CD4-positive, alpha-beta T cell (primary cell): ENCODE results near the gene DYNC1LI1. TPM values are rescaled to one million over a fixed set of nuclear protein-coding genes. Genes with fewer than 3 reads are reported as not detected.
"Not testable (repeated sequence)": the region's sequence is repeated elsewhere in the genome, so short reads cannot be mapped to it uniquely, and the experiment has no call there.

Experiments used
- ATAC-seq: fragments of 200-7000 bp; cut with Tn5 transposase; one replicate; pipeline ENCODE4 v1.10.0; 2022; ENCODE audit warnings: mild to moderate bottlenecking; ENCODE audit not compliant: poor library complexity
- CTCF ChIA-PET: fragments of 350-600 bp; sonication (Branson Sonifier 250); formaldehyde crosslinking; loops from one replicate; lab custom pipeline; 2021; ENCODE audit warnings: antibody characterized with exemption, inconsistent platforms; lab: Charles Lee
- POLR2A ChIA-PET: fragments of 350-600 bp; sonication (Branson Sonifier 250); formaldehyde crosslinking; loops from one replicate; lab custom pipeline; 2021; ENCODE audit warnings: antibody characterized with exemption, inconsistent platforms; lab: Charles Lee
- DNase-seq, 14 experiments: peaks; one replicate each; pipeline ENCODE4 v3.0.0-alpha.2; 2013 to 2020; ENCODE audit warnings: mixed read lengths in 2 of 14
- H3K27ac ChIP-seq, 2 donors: one replicate each; pipeline versions ENCODE4 v1.5.1 to v1.7.0; 2013; ENCODE audit warnings: low read length in 2 of 2, low read depth in 1 of 2, mild to moderate bottlenecking in 1 of 2
- H3K27me3 ChIP-seq, 2 experiments: 1 replicate in 1 of 2; 2 replicates in 1 of 2; pipeline versions ENCODE4 v1.6.1 to v1.7.0; 2013; ENCODE audit warnings: low read length in 2 of 2, control low read depth in 1 of 2, mild to moderate bottlenecking in 1 of 2, moderate library complexity in 1 of 2; ENCODE audit not compliant: insufficient read depth in 2 of 2, control insufficient read depth in 1 of 2
- H3K36me3 ChIP-seq: one replicate; pipeline ENCODE4 v1.6.1; 2013; ENCODE audit warnings: low read length, control low read depth; ENCODE audit not compliant: insufficient read depth
- H3K4me1 ChIP-seq: one replicate; pipeline ENCODE4 v1.6.1; 2013; ENCODE audit warnings: low read length, control low read depth; ENCODE audit not compliant: insufficient read depth
- H3K4me3 ChIP-seq: one replicate; pipeline ENCODE4 v1.5.1; 2013; ENCODE audit warnings: mild to moderate bottlenecking, low read length, moderate library complexity
- H3K9me3 ChIP-seq, 2 experiments: 1 replicate in 1 of 2; 2 replicates in 1 of 2; pipeline versions ENCODE4 v1.6.1 to v1.7.0; 2013; ENCODE audit warnings: low read length in 2 of 2, mild to moderate bottlenecking in 2 of 2, control low read depth in 1 of 2, moderate library complexity in 1 of 2; ENCODE audit not compliant: control insufficient read depth in 1 of 2, insufficient read depth in 1 of 2
- H3K27ac Mint-ChIP-seq: one replicate; pipeline ENCODE4 v1.8.0; 2020; ENCODE audit warnings: mixed read lengths
- H3K27me3 Mint-ChIP-seq: one replicate; pipeline ENCODE4 v1.8.0; 2021; ENCODE audit warnings: mixed read lengths
- H3K36me3 Mint-ChIP-seq: one replicate; pipeline ENCODE4 v1.8.0; 2021; ENCODE audit warnings: low read depth, mixed read lengths
- H3K4me1 Mint-ChIP-seq: one replicate; pipeline ENCODE4 v1.8.0; 2021; ENCODE audit warnings: low read depth, mixed read lengths
- H3K4me3 Mint-ChIP-seq: one replicate; pipeline ENCODE4 v1.8.0; 2020; ENCODE audit warnings: mild to moderate bottlenecking, mixed read lengths
- H3K9me3 Mint-ChIP-seq: one replicate; pipeline ENCODE4 v1.8.0; 2020; ENCODE audit warnings: mixed read lengths
- intact Hi-C, 2 experiments: fragments of 100-400 bp; cut with DNase I in 1 of 2; cut with micrococcal nuclease in 1 of 2; formaldehyde crosslinking; loops; one replicate each; pipeline versions ENCODE4 v1.15.1 to v1.9.0; 2023 to 2025; cut with DNase I, micrococcal nuclease
- total RNA-seq, 174 experiments: library from RNA in 2 of 174; stranded (reverse) in 2 of 174; gene quantifications; one replicate each; pipeline ENCODE4 v1.2.3 and lab custom pipeline; 2021 to 2026
- TF ChIP-seq, protein P1 (sequence below): fragments of 200-600 bp; IDR thresholded peaks from one replicate; pipeline ENCODE4 v1.8.0; 2022; ENCODE audit warnings: antibody characterized with exemption, mild to moderate bottlenecking

The DYNC1LI1 gene
- total RNA-seq, 2 experiments from 2014 or later: 28.1 to 28.3 TPM

DNA sequence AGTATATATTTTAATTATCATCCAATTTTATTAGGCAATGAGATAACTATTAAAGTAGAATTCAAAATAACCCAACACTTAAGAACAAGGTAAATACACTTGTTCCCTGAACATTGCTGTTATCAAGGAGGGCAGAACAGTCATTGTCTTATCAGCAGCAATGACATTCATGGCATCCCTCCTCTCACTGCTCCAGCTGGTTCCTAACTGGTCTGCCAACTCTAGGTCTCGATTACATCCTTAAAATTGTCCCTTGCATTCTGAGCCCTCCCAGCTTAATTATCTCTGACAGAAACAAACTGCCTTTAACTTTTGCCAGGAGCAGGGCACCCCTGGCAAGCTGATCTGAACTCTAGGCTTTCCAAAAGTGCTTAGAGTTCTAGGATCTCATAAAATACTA, 14.0 kb upstream of the DYNC1LI1 start:
- no peak overlapping the region for H3K27ac Mint-ChIP-seq
- no peaks in the 10 kb centered on the region for H3K9me3 ChIP-seq
- no peaks in the 10 kb centered on the region for H3K27me3 ChIP-seq
- H3K4me3 ChIP-seq: no peak overlapping the region
- no peaks in the 10 kb centered on the region for H3K27me3 Mint-ChIP-seq
- no peak for DNase-seq
- no peaks in the 10 kb centered on the region for H3K4me1 ChIP-seq
- no peak overlapping the region for H3K4me3 Mint-ChIP-seq
- H3K27ac ChIP-seq: no peak overlapping the region
- TF ChIP-seq, protein P1, sequence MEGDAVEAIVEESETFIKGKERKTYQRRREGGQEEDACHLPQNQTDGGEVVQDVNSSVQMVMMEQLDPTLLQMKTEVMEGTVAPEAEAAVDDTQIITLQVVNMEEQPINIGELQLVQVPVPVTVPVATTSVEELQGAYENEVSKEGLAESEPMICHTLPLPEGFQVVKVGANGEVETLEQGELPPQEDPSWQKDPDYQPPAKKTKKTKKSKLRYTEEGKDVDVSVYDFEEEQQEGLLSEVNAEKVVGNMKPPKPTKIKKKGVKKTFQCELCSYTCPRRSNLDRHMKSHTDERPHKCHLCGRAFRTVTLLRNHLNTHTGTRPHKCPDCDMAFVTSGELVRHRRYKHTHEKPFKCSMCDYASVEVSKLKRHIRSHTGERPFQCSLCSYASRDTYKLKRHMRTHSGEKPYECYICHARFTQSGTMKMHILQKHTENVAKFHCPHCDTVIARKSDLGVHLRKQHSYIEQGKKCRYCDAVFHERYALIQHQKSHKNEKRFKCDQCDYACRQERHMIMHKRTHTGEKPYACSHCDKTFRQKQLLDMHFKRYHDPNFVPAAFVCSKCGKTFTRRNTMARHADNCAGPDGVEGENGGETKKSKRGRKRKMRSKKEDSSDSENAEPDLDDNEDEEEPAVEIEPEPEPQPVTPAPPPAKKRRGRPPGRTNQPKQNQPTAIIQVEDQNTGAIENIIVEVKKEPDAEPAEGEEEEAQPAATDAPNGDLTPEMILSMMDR: no peak
- no peaks in the 10 kb centered on the region for H3K9me3 Mint-ChIP-seq
- ATAC-seq: no peak
- no peaks in the 10 kb centered on the region for H3K36me3 Mint-ChIP-seq
- intact Hi-C loops: loop anchor here in 1 of 2 experiments (5.0 kb wide), 1 partner anchor 72 kb away; no protein-coding TSS in a partner anchor
- H3K36me3 ChIP-seq: no peaks in the 10 kb centered on the region
- POLR2A ChIA-PET: no interaction called here
- CTCF ChIA-PET: no interaction called here
- no peaks in the 10 kb centered on the region for H3K4me1 Mint-ChIP-seq

DNA sequence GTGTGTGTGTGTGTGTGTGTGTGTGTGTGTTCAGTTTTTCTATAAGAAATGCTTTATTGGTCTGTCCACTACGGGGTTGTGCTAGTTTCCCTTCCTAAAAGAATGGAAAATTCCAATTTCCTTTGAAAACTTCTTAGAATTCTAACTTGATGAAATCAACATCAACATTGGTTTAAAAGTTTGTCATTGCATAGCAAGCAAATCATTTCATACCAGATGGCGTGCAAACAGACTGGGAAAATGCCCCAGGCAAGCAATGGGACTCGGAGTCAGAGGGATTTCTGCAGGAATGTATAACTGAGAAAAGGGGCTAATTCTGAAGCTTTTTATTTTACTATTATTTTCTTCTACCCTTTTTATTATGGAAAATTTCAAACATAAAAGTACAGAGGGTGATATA, 13.1 kb upstream of the DYNC1LI1 start:
- Mint-ChIP-seq H3K4me3 (no peak overlapping the region), H3K27ac (no peak overlapping the region), H3K36me3 (no peaks in the 10 kb centered on the region), H3K27me3 (no peaks in the 10 kb centered on the region), H3K9me3 (no peaks in the 10 kb centered on the region), H3K4me1 (no peaks in the 10 kb centered on the region)
- ATAC-seq (no peak), DNase-seq (no peak)
- intact Hi-C loops: no loop called here
- Histone ChIP-seq H3K27ac (no peak overlapping the region), H3K9me3 (no peaks in the 10 kb centered on the region), H3K27me3 (no peaks in the 10 kb centered on the region), H3K4me1 (no peaks in the 10 kb centered on the region), H3K4me3 (no peak overlapping the region), H3K36me3 (no peaks in the 10 kb centered on the region)
- TF ChIP-seq, protein P1: no peak
- POLR2A ChIA-PET: no interaction called here
- CTCF ChIA-PET: no interaction called here

DNA sequence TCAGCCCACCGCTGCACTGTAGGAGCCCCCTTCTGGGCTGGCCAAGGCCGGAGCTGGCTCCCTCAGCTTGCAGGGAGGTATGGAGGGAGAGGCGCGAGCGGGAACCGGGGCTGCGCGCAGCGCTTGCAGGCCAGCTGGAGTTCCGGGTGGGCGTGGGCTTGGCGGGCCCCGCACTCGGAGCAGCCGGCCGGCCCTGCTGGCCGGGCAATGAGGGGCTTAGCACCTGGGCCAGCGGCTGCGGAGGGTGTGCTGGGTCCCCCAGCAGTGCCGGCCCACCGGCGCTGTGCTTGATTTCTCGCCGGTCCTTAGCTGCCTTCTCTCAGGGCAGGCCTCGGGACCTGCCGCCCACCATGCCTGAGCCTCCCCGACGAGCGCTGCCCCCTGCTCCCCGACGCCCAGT, 8.0 kb upstream of the DYNC1LI1 start:
- H3K36me3 Mint-ChIP-seq, H3K27ac ChIP-seq, H3K4me3 ChIP-seq, CTCF ChIA-PET, H3K9me3 ChIP-seq, H3K4me3 Mint-ChIP-seq, H3K4me1 ChIP-seq, H3K27ac Mint-ChIP-seq, POLR2A ChIA-PET, ATAC-seq, H3K27me3 Mint-ChIP-seq, H3K36me3 ChIP-seq, H3K9me3 Mint-ChIP-seq, H3K27me3 ChIP-seq, DNase-seq: not testable (repeated sequence)
- H3K4me1 Mint-ChIP-seq: peaks cover 12% of the 10 kb centered on the region
- intact Hi-C loops: loop anchor here in 1 of 2 experiments (10.0 kb wide), 1 partner anchor 64 kb away; no protein-coding TSS in a partner anchor
